CD1c-positive myeloid dendritic cell (primary cell): ENCODE data around the gene SARM1.
A peak's percentile ranks its signal among the peaks of the same experiment; 100 is the strongest.

Experiments used
- DNase-seq: peaks from one replicate; pipeline ENCODE4 v3.0.0-alpha.2; 2016; ENCODE audit errors: extremely low spot score

The SARM1 gene

DNA sequence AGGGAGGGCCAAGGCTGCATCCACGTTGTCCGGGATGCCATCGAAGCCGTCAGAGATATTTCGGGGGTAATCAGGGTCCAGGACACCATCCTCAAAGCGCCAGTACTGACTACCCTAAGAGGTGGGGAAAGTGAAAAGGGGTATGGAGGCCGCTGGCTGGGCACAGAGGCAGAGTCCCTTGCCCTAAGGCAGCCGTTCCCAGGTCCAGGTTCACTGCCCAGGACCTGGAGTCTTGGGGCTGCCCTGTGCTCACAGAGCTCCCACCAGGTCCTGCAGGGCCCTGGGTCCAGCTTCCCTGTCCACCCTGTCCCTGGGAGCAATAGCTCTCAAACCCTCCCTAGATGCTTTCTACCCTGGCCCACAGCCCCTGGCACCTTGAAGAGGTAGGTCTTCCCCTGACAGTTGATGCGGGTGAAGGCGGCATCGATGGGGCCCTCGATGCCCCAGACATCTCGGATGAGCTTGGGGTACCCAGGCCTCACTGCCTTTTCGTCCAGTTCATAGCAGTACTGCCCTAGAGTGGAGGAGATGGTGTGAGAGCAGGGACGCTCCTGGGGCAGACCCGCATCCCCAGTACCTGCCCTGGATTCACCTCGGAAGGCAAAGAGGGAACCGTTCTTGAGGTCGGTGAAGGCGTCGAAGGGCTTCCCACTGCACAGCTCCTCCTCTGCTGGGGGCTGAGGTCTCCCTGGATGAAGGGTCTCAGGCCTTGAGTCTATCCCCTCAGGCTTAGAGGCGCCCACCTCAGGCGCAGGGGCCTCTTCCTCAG lies 2.4 kb upstream of the SARM1 start:
- no peak for DNase-seq

DNA sequence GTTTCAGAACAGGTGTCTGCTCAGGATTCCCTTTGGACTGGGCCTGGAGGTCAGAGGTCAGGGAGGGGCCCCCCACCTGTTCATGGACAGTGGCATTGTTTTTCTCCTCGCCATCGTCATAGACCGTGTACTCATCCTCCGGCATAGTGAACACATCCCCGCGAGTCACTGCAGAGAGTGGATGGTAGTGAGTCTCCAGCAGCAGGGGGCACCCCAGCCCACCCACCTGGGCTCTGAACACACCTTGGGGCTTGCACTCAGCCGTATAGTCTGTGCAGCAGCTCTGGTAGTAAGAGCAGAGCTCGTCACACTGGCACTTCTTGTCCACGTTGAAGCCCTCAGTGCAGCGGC lies 1.8 kb upstream of the SARM1 start:
- no peak for DNase-seq

DNA sequence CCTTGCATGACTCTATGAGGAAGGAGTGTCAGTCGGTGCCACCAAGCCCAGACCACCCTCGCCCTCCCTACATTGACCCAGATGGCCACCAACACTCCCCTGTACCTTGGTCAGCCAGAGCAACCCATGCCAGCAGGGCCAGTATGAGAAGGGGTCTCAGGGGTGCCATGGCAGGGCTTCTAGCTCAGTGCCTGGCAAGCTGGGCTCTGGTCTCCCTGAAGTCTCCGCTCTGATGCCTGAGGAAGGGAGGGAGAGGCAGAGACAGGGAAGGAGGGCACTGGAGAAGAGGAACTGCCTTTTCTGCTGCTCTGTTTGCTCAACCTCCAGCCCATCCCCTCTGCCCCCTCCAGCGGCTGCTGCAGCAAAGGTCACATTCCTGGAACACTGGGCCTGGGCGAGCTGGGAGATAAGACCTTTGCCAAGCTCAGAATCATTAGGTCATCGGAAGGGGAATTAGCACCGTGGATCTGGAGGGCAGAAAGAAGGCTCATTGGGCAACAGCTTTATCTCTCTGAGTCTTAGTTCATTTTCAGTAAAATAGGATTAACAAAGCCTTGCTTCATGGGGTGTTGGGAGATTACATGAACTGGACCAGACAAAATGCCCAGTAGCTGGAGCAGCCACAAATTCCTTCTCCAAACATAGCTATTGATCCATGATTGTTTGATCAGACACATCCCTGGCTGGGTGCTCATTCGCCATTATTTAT lies 1.3 kb upstream of the SARM1 start, which contains the start of gene VTN:
TSS of gene VTN (minus strand) at position 273 of the 709 bp plus-strand sequence. CDS start at position 169, 104 bp downstream.
- DNase-seq, result peak; percentile 53

DNA sequence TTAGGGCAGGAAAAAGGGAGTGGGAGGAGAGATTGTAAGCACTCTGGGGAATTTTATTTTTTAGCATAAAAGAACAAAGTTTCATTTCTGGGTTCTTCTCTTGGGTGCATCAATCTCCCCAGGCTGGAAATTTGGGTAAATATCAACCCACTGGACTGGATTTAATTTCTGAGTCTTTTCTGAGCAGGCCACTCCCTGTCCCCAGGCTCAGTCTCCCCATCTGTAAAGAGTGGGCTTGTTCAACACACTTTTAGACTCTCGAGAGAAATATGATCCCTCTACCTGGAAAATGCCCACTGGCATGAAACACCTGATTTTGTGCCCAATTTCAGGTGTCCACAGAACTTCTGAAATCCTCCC lies 770 bp upstream of the SARM1 start:
- DNase-seq, result no peak

DNA sequence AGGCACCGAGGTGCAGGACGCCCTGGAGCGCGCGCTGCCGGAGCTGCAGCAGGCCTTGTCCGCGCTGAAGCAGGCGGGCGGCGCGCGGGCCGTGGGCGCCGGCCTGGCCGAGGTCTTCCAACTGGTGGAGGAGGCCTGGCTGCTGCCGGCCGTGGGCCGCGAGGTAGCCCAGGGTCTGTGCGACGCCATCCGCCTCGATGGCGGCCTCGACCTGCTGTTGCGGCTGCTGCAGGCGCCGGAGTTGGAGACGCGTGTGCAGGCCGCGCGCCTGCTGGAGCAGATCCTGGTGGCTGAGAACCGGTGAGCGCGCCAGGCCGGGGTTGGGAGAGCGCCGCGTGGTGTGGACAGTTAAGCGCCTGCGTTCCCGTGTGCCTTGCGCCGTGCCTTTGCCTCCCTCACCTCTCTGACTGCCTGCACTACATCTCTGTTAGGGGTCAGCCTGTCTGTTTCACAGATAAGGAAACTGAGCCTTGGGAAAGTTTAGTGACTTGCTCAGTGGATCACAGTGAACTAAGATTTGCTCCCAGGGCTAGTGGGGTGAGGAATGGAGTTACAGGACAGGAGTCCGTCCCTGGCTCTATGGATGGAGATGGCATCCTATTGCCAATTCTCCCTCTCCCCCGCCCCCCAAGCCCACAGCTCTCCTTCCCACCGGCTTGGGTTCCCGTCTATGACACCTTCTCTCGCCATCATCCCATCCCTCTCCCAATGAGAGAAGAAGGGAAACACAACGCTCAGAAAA lies 880 bp downstream of the SARM1 start:
- DNase-seq, result no peak

DNA sequence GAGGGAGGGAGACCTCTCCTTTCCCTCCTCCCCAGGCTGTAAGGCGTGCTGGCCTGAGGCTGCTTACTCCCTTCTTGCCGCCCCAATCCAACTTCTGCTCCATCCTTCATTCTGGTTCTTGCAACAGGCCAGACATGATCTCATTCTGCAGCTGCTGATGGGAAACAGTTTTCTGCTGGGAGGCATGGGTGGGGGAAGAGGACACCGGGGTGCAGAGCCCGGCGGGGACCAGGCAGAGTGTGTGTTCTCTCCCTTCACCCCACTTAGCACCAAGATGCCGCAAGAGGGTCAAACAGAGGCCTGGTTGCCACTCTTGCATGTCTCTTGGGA lies 1.4 kb downstream of the SARM1 start:
- DNase-seq, result no peak

DNA sequence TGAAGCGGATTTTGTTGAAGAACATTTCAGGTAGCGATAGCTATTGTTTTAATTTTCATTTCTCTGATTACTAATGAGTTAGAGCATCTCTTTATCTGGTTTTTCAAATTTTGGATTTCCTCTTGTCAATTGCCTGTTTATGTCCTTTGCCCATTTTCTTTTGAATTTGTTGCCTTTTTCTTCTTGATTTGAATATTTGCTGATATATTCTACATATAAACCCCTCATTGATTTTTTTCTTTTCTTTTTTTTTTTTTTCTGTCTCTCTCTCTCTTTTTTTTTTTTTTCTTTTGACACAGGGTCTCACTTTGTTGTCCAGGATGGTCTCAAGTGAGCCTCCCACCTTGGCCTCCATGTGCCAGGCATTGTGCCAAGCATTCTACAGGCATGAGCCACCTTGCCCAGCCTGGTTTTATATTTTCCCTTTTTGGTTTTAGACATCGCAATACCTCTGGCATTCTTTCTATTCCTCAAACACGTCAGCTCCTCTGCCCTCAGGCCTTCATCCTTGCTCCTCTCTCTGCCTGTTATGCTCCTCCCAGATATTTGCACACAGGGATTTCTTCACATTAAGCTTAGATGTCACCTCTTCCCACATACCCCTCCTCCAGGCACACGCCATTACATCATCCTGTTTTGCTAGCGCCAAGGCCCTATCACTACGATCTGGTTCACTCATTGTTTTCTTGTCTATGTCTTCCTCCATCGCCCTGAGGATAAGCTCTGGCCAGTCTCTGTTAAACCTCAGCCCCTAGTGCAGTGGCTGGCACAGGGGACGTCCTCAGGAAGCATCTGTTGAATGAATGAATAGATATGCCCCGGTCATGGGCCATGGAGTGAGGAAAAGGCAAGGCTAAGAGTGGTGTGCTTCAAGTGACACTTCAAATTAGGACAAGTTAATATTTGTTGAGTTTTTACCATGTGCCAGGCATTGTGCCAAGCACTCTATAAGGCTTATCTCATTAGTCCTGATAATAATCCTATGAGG lies 8.6 kb downstream of the SARM1 start:
- DNase-seq, result peak; percentile 26

DNA sequence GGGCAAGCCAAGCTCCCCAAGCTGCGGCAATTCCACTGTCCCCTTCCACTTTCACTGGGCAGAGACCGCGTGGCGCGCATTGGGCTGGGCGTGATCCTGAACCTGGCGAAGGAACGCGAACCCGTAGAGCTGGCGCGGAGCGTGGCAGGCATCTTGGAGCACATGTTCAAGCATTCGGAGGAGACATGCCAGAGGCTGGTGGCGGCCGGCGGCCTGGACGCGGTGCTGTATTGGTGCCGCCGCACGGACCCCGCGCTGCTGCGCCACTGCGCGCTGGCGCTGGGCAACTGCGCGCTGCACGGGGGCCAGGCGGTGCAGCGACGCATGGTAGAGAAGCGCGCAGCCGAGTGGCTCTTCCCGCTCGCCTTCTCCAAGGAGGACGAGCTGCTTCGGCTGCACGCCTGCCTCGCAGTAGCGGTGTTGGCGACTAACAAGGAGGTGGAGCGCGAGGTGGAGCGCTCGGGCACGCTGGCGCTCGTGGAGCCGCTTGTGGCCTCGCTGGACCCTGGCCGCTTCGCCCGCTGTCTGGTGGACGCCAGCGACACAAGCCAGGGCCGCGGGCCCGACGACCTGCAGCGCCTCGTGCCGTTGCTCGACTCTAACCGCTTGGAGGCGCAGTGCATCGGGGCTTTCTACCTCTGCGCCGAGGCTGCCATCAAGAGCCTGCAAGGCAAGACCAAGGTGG lies 9.8 kb downstream of the SARM1 start:
- peak; percentile 21 for DNase-seq

DNA sequence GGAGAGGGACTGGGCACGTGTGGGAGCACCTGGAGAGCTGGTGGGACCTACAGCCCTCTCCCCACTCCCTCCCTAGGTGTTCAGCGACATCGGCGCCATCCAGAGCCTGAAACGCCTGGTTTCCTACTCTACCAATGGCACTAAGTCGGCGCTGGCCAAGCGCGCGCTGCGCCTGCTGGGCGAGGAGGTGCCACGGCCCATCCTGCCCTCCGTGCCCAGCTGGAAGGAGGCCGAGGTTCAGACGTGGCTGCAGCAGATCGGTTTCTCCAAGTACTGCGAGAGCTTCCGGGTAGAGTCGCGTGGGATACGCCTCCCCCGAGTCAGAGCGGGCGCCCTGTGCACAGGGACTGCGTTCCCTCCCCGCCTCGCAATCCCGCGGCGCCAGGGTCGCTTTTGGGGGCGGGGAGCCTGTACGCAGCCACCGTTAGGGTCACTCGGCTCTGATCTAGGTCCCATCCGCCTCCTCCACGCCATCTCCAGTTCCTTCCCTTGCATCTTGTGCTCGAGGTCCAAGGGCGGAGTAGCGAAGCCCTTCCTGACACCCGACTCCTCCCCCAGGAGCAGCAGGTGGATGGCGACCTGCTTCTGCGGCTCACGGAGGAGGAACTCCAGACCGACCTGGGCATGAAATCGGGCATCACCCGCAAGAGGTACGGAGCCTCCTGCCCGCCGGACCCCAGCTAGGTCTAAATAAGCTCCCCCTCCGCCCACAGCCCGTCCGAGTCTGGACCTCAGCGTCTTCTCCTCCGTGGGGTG lies 13.0 kb downstream of the SARM1 start:
- DNase-seq, result peak; percentile 64

DNA sequence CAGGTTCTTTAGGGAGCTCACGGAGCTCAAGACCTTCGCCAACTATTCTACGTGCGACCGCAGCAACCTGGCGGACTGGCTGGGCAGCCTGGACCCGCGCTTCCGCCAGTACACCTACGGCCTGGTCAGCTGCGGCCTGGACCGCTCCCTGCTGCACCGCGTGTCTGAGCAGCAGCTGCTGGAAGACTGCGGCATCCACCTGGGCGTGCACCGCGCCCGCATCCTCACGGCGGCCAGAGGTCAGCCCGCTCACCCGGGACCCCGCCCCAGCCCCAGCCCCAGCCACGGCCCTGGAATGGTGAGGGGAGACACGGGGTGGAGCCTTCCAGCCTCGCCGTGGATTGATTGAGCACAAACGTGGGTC lies 13.5 kb downstream of the SARM1 start:
- DNase-seq, result no peak

DNA sequence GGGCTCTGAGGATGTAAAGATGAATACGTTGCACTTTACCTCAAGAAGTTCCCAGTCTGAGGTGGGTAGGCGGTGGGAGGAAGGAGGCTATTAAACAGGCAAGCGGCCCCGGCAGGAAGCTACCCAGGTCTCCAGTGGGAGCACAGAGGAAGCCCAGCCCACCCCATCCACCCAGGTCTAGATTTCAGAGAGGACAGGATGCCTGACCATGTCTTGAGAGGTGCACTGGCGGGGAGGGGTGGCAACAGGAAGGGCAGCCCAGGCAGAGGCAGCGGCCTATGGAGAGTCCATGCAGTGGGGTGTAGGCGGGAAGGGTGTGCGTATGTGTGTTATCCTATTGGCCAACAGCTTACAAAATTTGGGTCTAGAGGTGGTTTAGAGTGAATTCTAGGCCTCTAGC lies 13.9 kb downstream of the SARM1 start:
- no peak for DNase-seq

DNA sequence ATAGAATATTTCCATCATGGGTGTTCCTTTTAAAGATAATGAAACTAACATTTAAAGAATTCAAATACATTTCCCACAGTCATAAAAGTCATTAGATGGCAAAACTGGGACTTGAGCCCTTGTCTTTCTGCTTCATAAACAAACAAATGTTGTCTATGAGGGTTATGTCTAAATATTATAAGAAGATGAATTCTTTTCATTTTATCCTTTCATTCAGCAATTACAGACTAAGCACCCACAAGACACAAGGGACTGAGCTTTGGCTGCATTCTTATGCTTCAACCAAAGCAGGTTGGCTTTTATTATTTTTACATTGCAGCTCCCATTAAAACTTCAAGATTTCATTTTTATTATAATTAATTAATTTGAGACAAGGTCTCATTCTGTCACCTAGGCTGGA lies 14.9 kb downstream of the SARM1 start:
- no peak for DNase-seq

DNA sequence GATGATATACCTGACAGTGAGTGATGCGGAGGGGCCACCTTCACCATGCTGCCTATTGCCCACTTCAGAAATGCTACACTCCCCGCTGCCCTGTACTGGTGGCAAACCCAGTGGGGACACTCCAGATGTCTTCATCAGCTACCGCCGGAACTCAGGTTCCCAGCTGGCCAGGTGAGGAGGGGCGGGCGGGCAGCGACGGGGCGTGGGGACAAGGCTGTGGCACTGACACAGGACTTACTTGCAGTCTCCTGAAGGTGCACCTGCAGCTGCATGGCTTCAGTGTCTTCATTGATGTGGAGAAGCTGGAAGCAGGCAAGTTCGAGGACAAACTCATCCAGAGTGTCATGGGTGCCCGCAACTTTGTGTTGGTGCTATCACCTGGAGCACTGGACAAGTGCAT lies 16.6 kb downstream of the SARM1 start:
- DNase-seq, result no peak

DNA sequence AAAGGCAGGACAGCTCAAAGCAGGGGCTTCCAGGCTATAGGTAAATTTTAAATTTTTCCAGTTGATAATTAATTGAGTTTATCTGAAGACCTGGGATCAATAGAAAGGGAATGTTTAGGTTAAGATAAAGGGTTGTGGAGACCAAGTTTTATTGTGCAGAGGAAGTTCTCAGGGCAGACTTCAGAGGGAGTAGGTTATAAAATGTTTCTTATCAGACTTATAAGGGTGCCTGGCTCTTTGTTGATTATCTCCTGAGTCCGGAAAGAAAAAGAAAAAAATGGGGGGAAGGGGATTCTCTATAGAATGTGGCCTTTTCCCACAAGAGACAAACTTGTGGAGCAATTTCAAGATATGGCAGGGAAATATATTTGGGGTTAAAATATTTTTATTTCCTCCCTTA lies 18.6 kb downstream of the SARM1 start:
- no peak for DNase-seq

DNA sequence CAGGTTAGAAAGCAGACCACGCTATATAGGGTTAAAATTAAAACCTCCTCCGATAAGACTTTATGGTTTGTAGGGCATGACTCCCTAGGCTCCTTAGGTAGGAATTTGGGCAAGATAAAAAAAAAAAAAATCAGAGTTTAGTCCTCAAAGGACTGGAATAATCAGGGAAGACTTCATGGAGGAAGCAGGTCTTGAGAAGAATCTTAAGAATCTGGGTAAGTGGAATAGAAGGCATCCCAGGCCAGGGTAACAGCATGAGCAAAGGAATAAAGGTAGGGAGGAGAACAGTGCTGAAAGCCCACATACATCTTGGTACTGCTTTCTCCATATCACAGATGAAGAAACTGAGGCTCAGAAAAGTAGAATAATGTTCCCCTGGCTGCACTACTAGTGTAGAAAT lies 19.1 kb downstream of the SARM1 start:
- DNase-seq, result no peak

DNA sequence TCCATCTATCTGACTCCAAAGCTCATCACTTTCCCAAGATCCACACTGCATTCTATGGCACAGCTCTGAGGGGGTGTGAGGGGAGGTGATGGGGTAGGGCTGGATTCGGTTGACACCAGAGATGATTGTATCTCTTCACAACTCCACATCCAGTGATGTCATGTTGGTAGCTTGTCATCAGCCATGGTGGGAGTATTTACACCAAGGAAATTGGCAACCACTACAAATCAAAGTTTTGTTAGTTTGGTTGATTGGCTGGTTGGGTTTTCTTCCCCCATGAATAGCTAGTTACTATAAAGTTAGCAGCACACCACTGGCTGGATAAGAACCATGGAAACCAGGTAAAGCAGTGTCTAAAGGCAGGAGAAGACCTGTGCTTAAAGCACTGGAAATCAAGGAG lies 19.5 kb downstream of the SARM1 start:
- DNase-seq, result no peak

DNA sequence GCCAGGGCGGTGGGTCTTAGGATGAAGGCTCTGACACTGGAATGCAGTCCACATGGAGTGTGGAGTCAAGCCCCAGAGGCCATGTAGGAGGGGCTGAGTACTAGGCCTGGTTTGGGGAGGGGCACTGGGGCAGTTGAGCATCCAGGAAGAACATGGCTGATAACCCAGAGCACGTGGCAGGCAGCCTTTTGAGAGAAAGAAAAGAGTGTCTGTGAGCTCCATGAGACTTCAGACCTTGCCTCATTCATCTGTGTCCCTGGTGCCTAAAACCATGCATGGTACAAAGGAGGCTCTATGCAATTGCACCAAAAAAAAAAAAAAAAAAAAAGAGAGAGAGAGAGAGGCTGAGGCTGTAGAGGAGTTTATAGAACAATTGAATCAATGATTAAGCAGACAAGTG lies 19.9 kb downstream of the SARM1 start:
- DNase-seq, result no peak

DNA sequence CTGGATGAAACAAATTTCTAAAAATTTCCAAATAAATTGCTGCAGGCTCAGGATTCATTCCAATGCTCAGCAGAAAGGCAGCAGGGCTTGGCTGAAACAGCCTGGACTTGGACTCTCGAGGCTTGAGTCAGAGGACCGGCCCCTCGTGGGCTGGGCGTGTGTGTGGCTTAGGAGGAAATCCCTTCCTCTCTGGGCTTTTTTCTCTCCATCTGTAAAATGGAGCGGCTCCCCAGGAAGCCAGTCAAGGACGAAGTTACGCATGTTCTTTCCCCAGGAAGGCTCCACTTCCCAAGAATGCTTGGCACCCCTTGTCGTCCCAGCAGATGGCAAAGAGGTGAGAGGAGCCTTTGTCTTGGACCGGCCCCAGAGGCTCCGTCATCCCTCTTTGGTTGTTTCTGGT lies 21.0 kb downstream of the SARM1 start:
- DNase-seq, result no peak

DNA sequence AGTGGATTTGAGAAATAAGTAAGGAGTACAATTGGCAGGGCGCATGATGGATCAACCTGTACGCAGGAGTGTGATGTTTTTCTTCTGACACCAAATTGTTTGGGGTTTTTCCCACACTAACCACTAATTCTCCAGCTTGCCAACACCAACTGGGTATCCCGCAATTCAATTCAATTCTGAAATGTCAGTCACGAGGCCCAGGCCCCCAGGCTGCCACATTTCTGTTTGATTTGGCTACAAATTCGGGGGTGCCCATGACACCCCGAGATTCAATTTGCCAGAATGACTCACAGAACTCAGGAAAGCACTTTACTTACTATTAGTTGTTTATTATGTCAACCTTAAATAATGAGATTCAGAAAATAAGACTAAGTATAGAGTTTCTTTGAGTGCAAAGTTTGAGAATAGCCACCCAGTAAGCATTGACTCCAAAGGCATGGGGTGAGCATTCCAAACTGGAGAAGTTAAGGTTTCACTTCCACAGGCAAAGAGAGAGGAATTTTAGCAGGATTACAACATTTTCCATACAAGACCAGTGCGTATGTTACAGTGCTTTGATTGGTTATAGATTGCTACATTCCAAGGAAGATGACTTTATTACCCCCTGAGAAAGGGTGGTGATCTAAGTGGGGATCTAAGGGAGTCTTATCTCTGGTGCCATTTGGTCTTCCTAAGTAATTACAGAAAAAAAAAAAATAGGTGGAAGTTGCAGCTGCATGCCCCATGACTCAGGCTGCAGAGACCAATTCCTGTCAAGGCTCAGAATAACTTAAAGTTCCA lies 23.0 kb downstream of the SARM1 start:
- DNase-seq, result no peak

DNA sequence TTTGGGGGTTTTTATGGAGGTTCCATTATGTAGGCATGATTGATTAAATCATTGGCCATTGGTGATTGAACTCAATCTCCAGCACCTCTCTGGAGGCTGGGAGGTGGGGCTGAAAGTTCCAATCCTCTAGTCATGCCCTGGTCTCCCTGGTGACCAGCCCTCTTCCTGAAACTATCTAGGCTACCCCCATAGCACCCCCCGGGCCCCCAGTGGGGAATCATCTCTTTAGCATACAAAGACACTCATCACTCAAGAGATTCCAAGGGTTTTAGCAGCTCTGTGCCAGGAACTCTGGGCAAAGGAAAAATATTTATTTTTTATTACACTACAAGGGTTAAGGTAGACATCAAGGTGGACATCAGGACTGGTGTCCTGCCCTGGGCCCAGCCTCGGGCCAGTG lies 23.9 kb downstream of the SARM1 start:
- DNase-seq, result no peak
